ENCODE results near the gene CAMK1D. TPM values are rescaled to one million over a fixed set of nuclear protein-coding genes. Genes with fewer than 3 reads are reported as not detected.

CAMK1D gene
- total RNA-seq, 1 donor from 2014 or later = 22.5 TPM

GRCh38 chr10:12697764-12698163 is 348.4 kb downstream of the CAMK1D start:
- ATAC-seq (no peak), DNase-seq (no peak)
- intact Hi-C loops (cut with DNase I) = no loop called here
- Histone ChIP-seq H3K9me3 (no peaks in the 10 kb centered on the region), H3K27me3 (ENCODE audit: low read depth) (no peaks in the 10 kb centered on the region), H3K27ac (no peak overlapping the region), H3K36me3 (no peaks in the 10 kb centered on the region), H3K4me1 (peaks cover 8% of the 10 kb centered on the region), H3K4me3 (no peak overlapping the region)
- TF ChIP-seq, protein P1, sequence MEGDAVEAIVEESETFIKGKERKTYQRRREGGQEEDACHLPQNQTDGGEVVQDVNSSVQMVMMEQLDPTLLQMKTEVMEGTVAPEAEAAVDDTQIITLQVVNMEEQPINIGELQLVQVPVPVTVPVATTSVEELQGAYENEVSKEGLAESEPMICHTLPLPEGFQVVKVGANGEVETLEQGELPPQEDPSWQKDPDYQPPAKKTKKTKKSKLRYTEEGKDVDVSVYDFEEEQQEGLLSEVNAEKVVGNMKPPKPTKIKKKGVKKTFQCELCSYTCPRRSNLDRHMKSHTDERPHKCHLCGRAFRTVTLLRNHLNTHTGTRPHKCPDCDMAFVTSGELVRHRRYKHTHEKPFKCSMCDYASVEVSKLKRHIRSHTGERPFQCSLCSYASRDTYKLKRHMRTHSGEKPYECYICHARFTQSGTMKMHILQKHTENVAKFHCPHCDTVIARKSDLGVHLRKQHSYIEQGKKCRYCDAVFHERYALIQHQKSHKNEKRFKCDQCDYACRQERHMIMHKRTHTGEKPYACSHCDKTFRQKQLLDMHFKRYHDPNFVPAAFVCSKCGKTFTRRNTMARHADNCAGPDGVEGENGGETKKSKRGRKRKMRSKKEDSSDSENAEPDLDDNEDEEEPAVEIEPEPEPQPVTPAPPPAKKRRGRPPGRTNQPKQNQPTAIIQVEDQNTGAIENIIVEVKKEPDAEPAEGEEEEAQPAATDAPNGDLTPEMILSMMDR (IDR thresholded peaks at IDR 0.05) = no peak

DNA sequence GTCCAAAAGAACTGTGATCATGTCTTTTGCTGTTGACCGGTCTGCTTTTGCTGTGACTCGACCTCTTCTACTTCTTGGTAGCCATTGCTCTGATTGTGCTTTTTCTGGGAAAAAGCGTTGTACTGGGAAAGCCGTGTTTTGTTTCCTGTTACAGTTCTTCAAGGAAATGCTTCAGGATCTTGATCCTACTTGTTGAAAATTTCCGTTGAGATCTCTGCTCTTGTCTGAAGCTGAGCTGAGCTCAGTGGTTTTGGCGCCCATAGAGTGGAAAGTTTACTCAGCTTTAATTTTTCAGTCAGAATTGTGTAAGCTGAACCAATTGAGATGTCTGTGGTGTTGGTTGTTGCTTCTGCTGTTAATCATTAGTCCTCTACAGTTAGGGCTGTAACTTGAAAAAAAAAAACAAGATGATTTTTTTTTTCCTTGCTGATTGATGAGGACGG is 349.9 kb downstream of the CAMK1D start:
- no peak for DNase-seq

GRCh38 chr10:12699781-12700556 is 350.6 kb downstream of the CAMK1D start:
- intact Hi-C loops (cut with DNase I) = no loop called here
- DNase-seq = no peak
- H3K27me3 ChIP-seq (ENCODE audit: low read depth) = no peaks in the 10 kb centered on the region
- no peaks in the 10 kb centered on the region for H3K9me3 ChIP-seq
- H3K27ac ChIP-seq = no peak overlapping the region
- TF ChIP-seq, protein P1 (IDR thresholded peaks at IDR 0.05) = no peak
- no peak overlapping the region for H3K4me3 ChIP-seq
- H3K36me3 ChIP-seq = no peaks in the 10 kb centered on the region
- peaks cover 8% of the 10 kb centered on the region for H3K4me1 ChIP-seq
- no peak for ATAC-seq

More for the DNA sequence above, 349.9 kb downstream of the CAMK1D start:
- TF ChIP-seq, protein P1 (IDR thresholded peaks at IDR 0.05) = no peak
- Histone ChIP-seq H3K4me3 (no peak overlapping the region), H3K9me3 (no peaks in the 10 kb centered on the region), H3K36me3 (no peaks in the 10 kb centered on the region), H3K4me1 (peaks cover 8% of the 10 kb centered on the region), H3K27ac (no peak overlapping the region), H3K27me3 (ENCODE audit: low read depth) (no peaks in the 10 kb centered on the region)
- intact Hi-C loops (cut with DNase I) = no loop called here
- peak; percentile 56 to 77 for ATAC-seq

- peaks cover 8% of the 10 kb centered on the region for H3K4me1 ChIP-seq
- intact Hi-C loops (cut with DNase I) = no loop called here
- TF ChIP-seq, protein P1 (IDR thresholded peaks at IDR 0.05) = no peak
- no peaks in the 10 kb centered on the region for H3K36me3 ChIP-seq
- H3K27ac ChIP-seq = no peak overlapping the region
- no peak overlapping the region for H3K4me3 ChIP-seq
- H3K9me3 ChIP-seq = no peaks in the 10 kb centered on the region
- ATAC-seq (no peak), DNase-seq (no peak)
- H3K27me3 ChIP-seq (ENCODE audit: low read depth) = no peaks in the 10 kb centered on the region
Measured at GRCh38 chr10:12700557-12700874, 351.2 kb downstream of the CAMK1D start.

- TF ChIP-seq, protein P1 (IDR thresholded peaks at IDR 0.05) = no peak
- H3K36me3 ChIP-seq = no peaks in the 10 kb centered on the region
- no peak overlapping the region for H3K27ac ChIP-seq
- H3K4me1 ChIP-seq = peaks cover 9% of the 10 kb centered on the region
- H3K4me3 ChIP-seq = no peak overlapping the region
- no peaks in the 10 kb centered on the region for H3K9me3 ChIP-seq
- no peak for ATAC-seq
- intact Hi-C loops (cut with DNase I) = no loop called here
- no peak for DNase-seq
- H3K27me3 ChIP-seq (ENCODE audit: low read depth) = no peaks in the 10 kb centered on the region
Measured at GRCh38 chr10:12701696-12702095, 352.3 kb downstream of the CAMK1D start.
